WI38 (cell line): ENCODE data around the gene PINK1.

ENCODE experiments used
- H3K4me3 ChIP-seq: 2 replicates; pipeline ENCODE4 v1.5.1; 2011; ENCODE audit warnings: low read depth, mild to moderate bottlenecking, control low read depth, low read length
- CTCF ChIP-seq: IDR thresholded peaks from 2 replicates; pipeline ENCODE4 v1.5.1; 2012; ENCODE audit warnings: low read depth, mild to moderate bottlenecking, control low read depth, low read length

The PINK1 gene

GRCh38 chr1:20590306-20590777 lies 42.9 kb upstream of the PINK1 start:
- H3K4me3 ChIP-seq = no peak overlapping the region
- no peak for TF ChIP-seq CTCF

- TF ChIP-seq CTCF = no peak
- no peak overlapping the region for H3K4me3 ChIP-seq
Observed at GRCh38 chr1:20593756-20594155, 39.5 kb upstream of the PINK1 start.

- no peak for TF ChIP-seq CTCF
- no peak overlapping the region for H3K4me3 ChIP-seq
Observed at GRCh38 chr1:20594746-20595145, 38.5 kb upstream of the PINK1 start.

- H3K4me3 ChIP-seq = no peak overlapping the region
- TF ChIP-seq CTCF = no peak
Observed at GRCh38 chr1:20596106-20596505, 37.2 kb upstream of the PINK1 start.

GRCh38 chr1:20597650-20598049 lies 35.6 kb upstream of the PINK1 start:
- no peak overlapping the region for H3K4me3 ChIP-seq
- no peak for TF ChIP-seq CTCF

GRCh38 chr1:20600156-20600555 lies 33.1 kb upstream of the PINK1 start:
- H3K4me3 ChIP-seq = no peak overlapping the region
- no peak for TF ChIP-seq CTCF

GRCh38 chr1:20601129-20601825 lies 32.0 kb upstream of the PINK1 start:
- no peak overlapping the region for H3K4me3 ChIP-seq
- no peak for TF ChIP-seq CTCF
